Myometrial cell (primary cell): Measurements from ENCODE around the gene SSH2. TPM values are rescaled to one million over a fixed set of nuclear protein-coding genes. Genes with fewer than 3 reads are reported as not detected.

Experiments used
- total RNA-seq: library from RNA; depleted of rRNA; stranded (reverse); fragments of >200 nt; gene quantifications from 2 replicates; pipeline ENCODE4 v1.2.3, GENCODE V29; 2015

The SSH2 gene, protein sequence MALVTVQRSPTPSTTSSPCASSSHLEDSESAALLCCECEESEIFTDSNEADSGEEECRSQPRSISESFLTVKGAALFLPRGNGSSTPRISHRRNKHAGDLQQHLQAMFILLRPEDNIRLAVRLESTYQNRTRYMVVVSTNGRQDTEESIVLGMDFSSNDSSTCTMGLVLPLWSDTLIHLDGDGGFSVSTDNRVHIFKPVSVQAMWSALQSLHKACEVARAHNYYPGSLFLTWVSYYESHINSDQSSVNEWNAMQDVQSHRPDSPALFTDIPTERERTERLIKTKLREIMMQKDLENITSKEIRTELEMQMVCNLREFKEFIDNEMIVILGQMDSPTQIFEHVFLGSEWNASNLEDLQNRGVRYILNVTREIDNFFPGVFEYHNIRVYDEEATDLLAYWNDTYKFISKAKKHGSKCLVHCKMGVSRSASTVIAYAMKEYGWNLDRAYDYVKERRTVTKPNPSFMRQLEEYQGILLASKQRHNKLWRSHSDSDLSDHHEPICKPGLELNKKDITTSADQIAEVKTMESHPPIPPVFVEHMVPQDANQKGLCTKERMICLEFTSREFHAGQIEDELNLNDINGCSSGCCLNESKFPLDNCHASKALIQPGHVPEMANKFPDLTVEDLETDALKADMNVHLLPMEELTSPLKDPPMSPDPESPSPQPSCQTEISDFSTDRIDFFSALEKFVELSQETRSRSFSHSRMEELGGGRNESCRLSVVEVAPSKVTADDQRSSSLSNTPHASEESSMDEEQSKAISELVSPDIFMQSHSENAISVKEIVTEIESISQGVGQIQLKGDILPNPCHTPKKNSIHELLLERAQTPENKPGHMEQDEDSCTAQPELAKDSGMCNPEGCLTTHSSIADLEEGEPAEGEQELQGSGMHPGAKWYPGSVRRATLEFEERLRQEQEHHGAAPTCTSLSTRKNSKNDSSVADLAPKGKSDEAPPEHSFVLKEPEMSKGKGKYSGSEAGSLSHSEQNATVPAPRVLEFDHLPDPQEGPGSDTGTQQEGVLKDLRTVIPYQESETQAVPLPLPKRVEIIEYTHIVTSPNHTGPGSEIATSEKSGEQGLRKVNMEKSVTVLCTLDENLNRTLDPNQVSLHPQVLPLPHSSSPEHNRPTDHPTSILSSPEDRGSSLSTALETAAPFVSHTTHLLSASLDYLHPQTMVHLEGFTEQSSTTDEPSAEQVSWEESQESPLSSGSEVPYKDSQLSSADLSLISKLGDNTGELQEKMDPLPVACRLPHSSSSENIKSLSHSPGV (N-terminal part only)
- total RNA-seq, result 10.1 and 12.9 TPM in 2 replicates

GRCh38 chr17:29929533-29930408 is at the start of gene SSH2:
TSS of gene SSH2 (minus strand) at chr17:29930228. CDS start at chr17:29930000, 228 bp downstream.

DNA sequence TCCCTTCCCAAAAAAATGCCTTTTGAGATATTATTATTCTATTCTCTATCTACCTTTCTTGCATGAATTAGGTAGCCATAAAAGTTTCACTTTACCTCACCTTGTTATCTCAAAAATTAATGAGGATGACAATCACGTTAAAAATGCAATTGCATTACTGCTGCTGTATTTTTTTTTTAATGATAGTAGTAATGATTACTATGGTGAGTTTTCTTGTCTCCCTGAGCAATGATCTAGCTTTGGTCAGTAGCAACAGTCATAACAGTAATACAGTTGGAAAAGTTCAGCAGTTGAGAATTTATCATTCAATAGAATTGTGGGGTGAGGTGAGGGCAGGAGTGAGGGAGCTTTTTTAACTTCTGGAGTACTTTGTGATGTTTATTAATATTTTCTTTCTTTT is 11.3 kb upstream of the SSH2 start, which contains the start of gene EFCAB5:
Gene EFCAB5 (plus strand): TSS at position 301 of the 400 bp plus-strand sequence. CDS start 163 bp downstream, outside the sequence.

DNA sequence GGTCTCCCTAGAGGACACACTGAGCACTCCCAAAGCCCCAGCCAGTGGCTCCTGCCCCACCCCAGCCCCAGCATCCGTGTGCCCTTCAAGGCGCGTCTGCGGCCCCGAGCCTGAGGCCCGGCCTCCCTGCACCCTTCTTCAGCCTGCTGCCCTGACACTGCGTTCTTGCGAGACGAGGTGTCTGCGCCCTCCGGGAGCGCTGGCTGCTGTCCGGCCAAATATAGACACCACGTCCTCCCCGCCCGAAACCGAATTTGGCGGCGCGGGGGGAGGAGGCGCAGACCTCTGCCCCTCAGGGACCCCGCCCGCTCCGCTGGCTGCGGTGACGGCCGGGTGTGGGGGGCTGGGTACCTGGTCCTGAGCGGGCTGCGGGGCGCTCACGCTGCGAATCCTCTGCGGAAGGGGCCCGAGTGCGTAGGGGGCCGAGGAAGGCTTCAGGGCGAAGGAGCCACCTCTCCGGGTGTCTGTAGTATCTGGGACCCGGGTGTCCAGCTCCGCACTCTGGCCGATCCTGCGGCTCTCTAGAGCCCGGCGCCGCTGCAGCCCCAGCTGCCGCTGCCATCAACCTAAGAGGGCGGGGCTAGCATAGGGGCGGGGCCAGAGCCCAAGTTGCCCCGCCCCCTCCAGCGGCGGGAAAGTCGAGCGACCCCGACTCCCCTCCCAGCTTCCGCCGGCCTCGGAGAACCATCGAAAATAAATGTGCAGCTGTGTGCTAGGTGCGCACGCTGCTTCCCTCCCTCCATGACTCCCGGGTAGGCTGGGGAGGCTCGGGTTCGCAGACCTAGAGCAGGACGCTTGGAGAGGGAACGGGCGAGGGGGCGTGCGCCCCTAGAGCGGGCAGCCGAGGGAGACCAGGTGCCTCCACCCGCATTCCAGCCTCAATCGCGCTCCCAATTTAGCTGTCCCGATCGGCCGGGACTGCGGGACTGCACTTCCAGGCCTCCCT is 307.4 kb downstream of the SSH2 start, which contains the start of gene CORO6:
Gene CORO6 (minus strand): TSS at position 576 of the 946 bp plus-strand sequence. CDS start 1,491 bp downstream, outside the sequence.

GRCh38 chr17:29592850-29593551 is 337.0 kb downstream of the SSH2 start, which contains the start of gene ANKRD13B:
TSS of gene ANKRD13B (plus strand) at chr17:29593132. CDS start at chr17:29593622, 490 bp downstream.

DNA sequence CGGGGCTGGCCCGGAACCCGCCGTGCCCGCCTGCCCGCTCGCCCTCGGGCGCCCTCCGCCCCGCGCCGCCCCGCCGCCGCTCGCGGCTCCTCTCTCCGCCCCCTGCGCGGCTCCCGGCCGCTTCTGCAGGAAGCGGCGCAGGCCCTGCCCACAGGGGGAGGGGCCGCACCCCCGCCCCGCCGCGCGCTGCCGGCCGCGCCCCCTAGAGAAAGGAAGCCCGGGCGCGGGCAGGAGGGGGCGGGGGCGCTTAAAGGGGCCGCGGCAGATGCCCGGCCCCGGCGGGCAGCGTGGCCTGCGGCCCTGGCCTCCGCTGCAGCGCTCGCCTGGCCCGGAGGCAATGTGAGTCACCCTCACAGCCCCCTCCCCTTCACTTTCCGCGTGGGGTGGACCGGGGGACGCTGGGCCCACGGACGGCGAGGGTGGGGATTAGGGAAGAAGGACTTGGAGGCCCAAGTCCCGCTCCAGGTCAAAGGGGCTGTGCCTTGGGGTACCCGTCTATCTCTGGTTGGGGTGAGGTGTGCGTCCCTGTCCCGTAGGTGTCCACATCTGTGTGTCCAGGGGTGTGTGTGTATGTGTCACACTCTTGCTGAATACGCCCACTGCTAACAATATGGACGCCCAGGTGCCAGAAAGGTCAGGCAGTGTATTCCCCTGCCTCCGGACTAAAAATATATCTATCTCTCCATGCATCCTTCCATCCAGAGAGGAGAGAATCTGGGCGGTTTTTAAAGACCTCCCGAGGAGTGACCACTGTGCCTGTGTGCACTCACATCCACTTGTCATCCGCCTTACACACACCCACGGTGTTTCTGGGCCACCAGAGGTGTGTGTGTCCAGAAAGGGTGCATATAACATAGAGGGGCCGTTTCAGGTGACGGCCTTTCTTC is 340.3 kb downstream of the SSH2 start, which contains the start of gene GIT1:
Gene GIT1 (minus strand): TSS at position 125 of the 887 bp plus-strand sequence. CDS start 270 bp downstream, outside the sequence.

Other genes with a start within 250 kb of the SSH2 start
- gene EFCAB5, start 11.4 kb upstream of the SSH2 start, total RNA-seq, result 0.18 TPM in 1 of 2 replicates, not detected in the other
- gene NSRP1, start 186.6 kb upstream of the SSH2 start, total RNA-seq, result 2.3 and 3.7 TPM in 2 replicates